ENCODE data around the gene GRB10. TPM values are rescaled to one million over a fixed set of nuclear protein-coding genes. Genes with fewer than 3 reads are reported as not detected.

The GRB10 gene
- total RNA-seq, 2 donors from 2014 or later, result 10.3 to 15.1 TPM

GRCh38 chr7:50688226-50688590 lies 94.5 kb downstream of the GRB10 start:
- TF ChIP-seq CTCF (IDR thresholded peaks at IDR 0.05), result no peak
- Histone ChIP-seq H3K9ac (ENCODE audit: low read depth in 2 of 2, low read length in 2 of 2) (no peak overlapping the region), H3K27me3 (no peaks in the 10 kb centered on the region), H3K4me1 (no peaks in the 10 kb centered on the region), H3K36me3 (no peaks in the 10 kb centered on the region), H3K4me3 (no peak overlapping the region), H3K9me3 (no peaks in the 10 kb centered on the region), H3K27ac (no peak overlapping the region)
- intact Hi-C loops (cut with DNase I), result no loop called here
- DNase-seq, result no peak

GRCh38 chr7:50687575-50688225 lies 95.0 kb downstream of the GRB10 start:
- H3K36me3 ChIP-seq, result no peaks in the 10 kb centered on the region
- intact Hi-C loops (cut with DNase I), result no loop called here
- H3K4me3 ChIP-seq, result no peak overlapping the region
- DNase-seq, result no peak
- no peak overlapping the region for H3K9ac ChIP-seq (ENCODE audit: low read depth in 2 of 2, low read length in 2 of 2)
- TF ChIP-seq CTCF (IDR thresholded peaks at IDR 0.05), result no peak
- no peaks in the 10 kb centered on the region for H3K9me3 ChIP-seq
- no peaks in the 10 kb centered on the region for H3K4me1 ChIP-seq
- H3K27ac ChIP-seq, result no peak overlapping the region
- H3K27me3 ChIP-seq, result no peaks in the 10 kb centered on the region

- Histone ChIP-seq H3K27ac (no peak overlapping the region), H3K4me1 (no peaks in the 10 kb centered on the region), H3K9me3 (no peaks in the 10 kb centered on the region), H3K36me3 (no peaks in the 10 kb centered on the region), H3K27me3 (no peaks in the 10 kb centered on the region), H3K9ac (ENCODE audit: low read depth in 2 of 2, low read length in 2 of 2) (no peak overlapping the region), H3K4me3 (no peak overlapping the region)
- TF ChIP-seq CTCF (IDR thresholded peaks at IDR 0.05), result no peak
- DNase-seq, result no peak
- intact Hi-C loops (cut with DNase I), result no loop called here
Measured at GRCh38 chr7:50687096-50687495, 95.6 kb downstream of the GRB10 start.

GRCh38 chr7:50685135-50686065 lies 97.3 kb downstream of the GRB10 start:
- Histone ChIP-seq H3K36me3 (no peaks in the 10 kb centered on the region), H3K27ac (peak overlapping the region; percentile 7), H3K4me1 (no peaks in the 10 kb centered on the region), H3K9me3 (no peaks in the 10 kb centered on the region), H3K4me3 (no peak overlapping the region), H3K27me3 (no peaks in the 10 kb centered on the region), H3K9ac (ENCODE audit: low read depth in 2 of 2, low read length in 2 of 2) (no peak overlapping the region)
- no peak for DNase-seq
- intact Hi-C loops (cut with DNase I), result no loop called here
- TF ChIP-seq CTCF (IDR thresholded peaks at IDR 0.05), result no peak

- H3K4me3 ChIP-seq, result no peak overlapping the region
- H3K9ac ChIP-seq (ENCODE audit: low read depth in 2 of 2, low read length in 2 of 2), result no peak overlapping the region
- H3K27me3 ChIP-seq, result no peaks in the 10 kb centered on the region
- H3K9me3 ChIP-seq, result no peaks in the 10 kb centered on the region
- no peak for TF ChIP-seq CTCF (IDR thresholded peaks at IDR 0.05)
- no peaks in the 10 kb centered on the region for H3K4me1 ChIP-seq
- H3K27ac ChIP-seq, result no peak overlapping the region
- no peaks in the 10 kb centered on the region for H3K36me3 ChIP-seq
- no peak for DNase-seq
- intact Hi-C loops (cut with DNase I), result no loop called here
Measured at GRCh38 chr7:50684713-50685075, 98.0 kb downstream of the GRB10 start.

Measured in colonic mucosa (tissue), 4 donors.